Astrocyte (in vitro differentiated cells and primary cell): ENCODE measurements around the gene PDZD2. TPM values are rescaled to one million over a fixed set of nuclear protein-coding genes. Genes with fewer than 3 reads are reported as not detected.

ENCODE experiments used
- DNase-seq: peaks from one replicate; pipeline ENCODE4 v3.0.0-alpha.2; 2010; ENCODE audit warnings: low read depth
- FAIRE-seq: peaks from 2 replicates; lab custom pipeline; 2011; peaks lifted over from hg19 to GRCh38; lab: Jason Lieb, UNC
- H2AFZ ChIP-seq: 2 replicates; pipeline ENCODE4 v1.6.0; 2012; ENCODE audit warnings: low read depth, low read length, inconsistent platforms
- H3K27ac ChIP-seq: 2 replicates; pipeline ENCODE4 v1.5.1; 2011; ENCODE audit warnings: low read depth, low read length, inconsistent platforms
- H3K27me3 ChIP-seq: 2 replicates; pipeline ENCODE4 v1.6.0; 2011; ENCODE audit warnings: low read length, inconsistent platforms; ENCODE audit not compliant: insufficient read depth
- H3K36me3 ChIP-seq: 2 replicates; pipeline ENCODE4 v1.5.1; 2011; ENCODE audit warnings: low read length, inconsistent platforms; ENCODE audit not compliant: insufficient read depth
- H3K4me1 ChIP-seq: 2 replicates; pipeline ENCODE4 v1.5.1; 2011; ENCODE audit warnings: low read length, inconsistent platforms; ENCODE audit not compliant: insufficient read depth
- H3K4me2 ChIP-seq: 2 replicates; pipeline ENCODE4 v1.6.0; 2012; ENCODE audit warnings: low read length, inconsistent platforms
- H3K4me3 ChIP-seq: 2 replicates; pipeline ENCODE4 v1.5.1; 2011; ENCODE audit warnings: low read depth, mild to moderate bottlenecking, low read length, inconsistent platforms; ENCODE audit not compliant: insufficient read depth
- H3K79me2 ChIP-seq: 2 replicates; pipeline ENCODE4 v1.6.0; 2012; ENCODE audit warnings: mild to moderate bottlenecking, low read length, inconsistent platforms; ENCODE audit not compliant: insufficient read depth
- H3K9ac ChIP-seq: 2 replicates; pipeline ENCODE4 v1.6.0; 2012; ENCODE audit warnings: mild to moderate bottlenecking, low read length, inconsistent platforms
- H3K9me3 ChIP-seq: 2 replicates; pipeline ENCODE4 v1.5.1; 2012; ENCODE audit warnings: low read depth, mild to moderate bottlenecking, low read length, inconsistent platforms; ENCODE audit not compliant: insufficient read depth
- H4K20me1 ChIP-seq: 2 replicates; pipeline ENCODE4 v1.6.0; 2012; ENCODE audit warnings: low read length, inconsistent platforms; ENCODE audit not compliant: insufficient read depth
- H3K27ac Mint-ChIP-seq: one replicate; pipeline ENCODE4 v1.8.0; 2021; ENCODE audit warnings: mild to moderate bottlenecking, mixed read lengths; ENCODE audit not compliant: unreplicated experiment
- H3K27me3 Mint-ChIP-seq: one replicate; pipeline ENCODE4 v1.8.0; 2021; ENCODE audit warnings: low read depth, mixed read lengths; ENCODE audit not compliant: unreplicated experiment
- H3K36me3 Mint-ChIP-seq: one replicate; pipeline ENCODE4 v1.8.0; 2021; ENCODE audit warnings: low read depth, mixed read lengths; ENCODE audit not compliant: unreplicated experiment
- H3K4me1 Mint-ChIP-seq: one replicate; pipeline ENCODE4 v1.8.0; 2021; ENCODE audit warnings: low read depth, mixed read lengths; ENCODE audit not compliant: unreplicated experiment
- H3K4me3 Mint-ChIP-seq: one replicate; pipeline ENCODE4 v1.8.0; 2021; ENCODE audit warnings: mild to moderate bottlenecking, moderate library complexity, mixed read lengths; ENCODE audit not compliant: unreplicated experiment
- H3K9me3 Mint-ChIP-seq: one replicate; pipeline ENCODE4 v1.8.0; 2021; ENCODE audit warnings: mild to moderate bottlenecking, mixed read lengths; ENCODE audit not compliant: unreplicated experiment
- CTCF ChIP-seq: IDR thresholded peaks from 2 replicates; pipeline ENCODE4 v1.5.1; 2011; ENCODE audit warnings: low read depth, mild to moderate bottlenecking, inconsistent platforms, low read length, moderate library complexity; ENCODE audit not compliant: insufficient read depth
- EZH2 ChIP-seq: IDR thresholded peaks from 2 replicates; pipeline ENCODE4 v1.6.1; 2012; ENCODE audit warnings: mild to moderate bottlenecking, low read length, inconsistent platforms; ENCODE audit not compliant: insufficient read depth
- total RNA-seq: library from RNA; stranded (reverse); gene quantifications from 2 replicates; pipeline ENCODE4 v1.2.1, GENCODE V29; 2021

Gene PDZD2
- total RNA-seq, 1 donor from 2014 or later, result 10.3 TPM

GRCh38 chr5:32043105-32043504 lies 404.2 kb downstream of the PDZD2 start:
- Histone ChIP-seq H4K20me1 (no peaks in the 10 kb centered on the region), H3K9ac (no peak overlapping the region), H3K4me3 (no peak overlapping the region), H3K79me2 (no peaks in the 10 kb centered on the region), H3K4me2 (peak overlapping the region; percentile 23), H3K4me1 (peaks cover 10% of the 10 kb centered on the region), H3K27ac (no peak overlapping the region), H3K9me3 (no peaks in the 10 kb centered on the region), H3K27me3 (peaks cover 2% of the 10 kb centered on the region), H2AFZ (no peak overlapping the region), H3K36me3 (no peaks in the 10 kb centered on the region)
- Mint-ChIP-seq H3K9me3 (peaks cover 9% of the 10 kb centered on the region), H3K36me3 (peaks cover 14% of the 10 kb centered on the region), H3K27me3 (no peaks in the 10 kb centered on the region), H3K4me1 (peaks cover 11% of the 10 kb centered on the region), H3K27ac (peak overlapping the region; percentile 34), H3K4me3 (no peak overlapping the region)
- DNase-seq, result no peak
- TF ChIP-seq EZH2 (no peak), CTCF (no peak)
- no peak for FAIRE-seq

GRCh38 chr5:32044434-32044833 lies 405.5 kb downstream of the PDZD2 start:
- Histone ChIP-seq H2AFZ (no peak overlapping the region), H4K20me1 (no peaks in the 10 kb centered on the region), H3K4me3 (peak overlapping the region; percentile 13), H3K9ac (peak overlapping the region; percentile 10), H3K4me1 (peaks cover 10% of the 10 kb centered on the region), H3K27ac (peak overlapping the region; percentile 40), H3K9me3 (no peaks in the 10 kb centered on the region), H3K79me2 (no peaks in the 10 kb centered on the region), H3K27me3 (peaks cover 2% of the 10 kb centered on the region), H3K36me3 (no peaks in the 10 kb centered on the region), H3K4me2 (peak overlapping the region; percentile 62)
- DNase-seq (no peak), FAIRE-seq (no peak)
- no peak overlapping the region for H3K27ac Mint-ChIP-seq
- TF ChIP-seq CTCF (no peak), EZH2 (no peak)
- peaks cover 11% of the 10 kb centered on the region for H3K4me1 Mint-ChIP-seq
- no peak overlapping the region for H3K4me3 Mint-ChIP-seq
- H3K9me3 Mint-ChIP-seq, result peaks cover 5% of the 10 kb centered on the region
- peaks cover 10% of the 10 kb centered on the region for H3K36me3 Mint-ChIP-seq
- no peaks in the 10 kb centered on the region for H3K27me3 Mint-ChIP-seq

GRCh38 chr5:32044939-32045338 lies 406.0 kb downstream of the PDZD2 start:
- Mint-ChIP-seq H3K27ac (peak overlapping the region; percentile 31), H3K9me3 (peaks cover 5% of the 10 kb centered on the region), H3K36me3 (peaks cover 10% of the 10 kb centered on the region), H3K27me3 (no peaks in the 10 kb centered on the region), H3K4me1 (peaks cover 11% of the 10 kb centered on the region), H3K4me3 (no peak overlapping the region)
- Histone ChIP-seq H4K20me1 (no peaks in the 10 kb centered on the region), H2AFZ (no peak overlapping the region), H3K4me1 (peaks cover 10% of the 10 kb centered on the region), H3K9me3 (no peaks in the 10 kb centered on the region), H3K36me3 (no peaks in the 10 kb centered on the region), H3K4me2 (peak overlapping the region; percentile 62), H3K9ac (no peak overlapping the region), H3K27me3 (peaks cover 2% of the 10 kb centered on the region), H3K4me3 (no peak overlapping the region), H3K27ac (no peak overlapping the region), H3K79me2 (no peaks in the 10 kb centered on the region)
- TF ChIP-seq EZH2 (no peak), CTCF (no peak)
- peak; percentile 89 for DNase-seq
- peak; percentile 93 for FAIRE-seq
